Measurements from ENCODE around the gene ASAP2.

GRCh38 chr2:9240745-9241144, 34.1 kb downstream of the ASAP2 start:
- TF ChIP-seq CTCF (IDR thresholded peaks at IDR 0.05): no peak
- no peak for TF ChIP-seq POLR2A (IDR thresholded peaks at IDR 0.05)
